ENCODE results near the gene CBX1.

DNA sequence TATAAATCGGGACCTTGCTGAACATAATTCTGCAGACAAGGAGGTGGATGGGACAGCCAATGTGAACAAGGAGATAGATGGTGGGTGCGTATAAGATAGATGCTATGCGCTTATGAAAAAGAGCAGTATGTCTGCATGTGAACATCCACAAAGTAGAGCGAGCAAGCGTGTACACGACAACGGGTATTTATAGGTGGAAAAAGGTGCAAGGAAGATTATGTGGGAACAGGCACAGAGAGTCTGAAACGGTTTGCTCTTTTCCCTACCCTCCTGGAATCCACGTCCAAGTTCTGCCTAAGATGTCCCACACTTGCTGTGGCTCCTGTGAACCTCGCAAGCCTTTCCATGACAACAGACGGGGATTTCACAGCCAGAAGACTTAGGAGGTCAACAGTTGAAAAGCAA is 49.3 kb upstream of the CBX1 start:
- no peak for TF ChIP-seq POLR2A (IDR thresholded peaks at IDR 0.05)
- TF ChIP-seq, protein P1, sequence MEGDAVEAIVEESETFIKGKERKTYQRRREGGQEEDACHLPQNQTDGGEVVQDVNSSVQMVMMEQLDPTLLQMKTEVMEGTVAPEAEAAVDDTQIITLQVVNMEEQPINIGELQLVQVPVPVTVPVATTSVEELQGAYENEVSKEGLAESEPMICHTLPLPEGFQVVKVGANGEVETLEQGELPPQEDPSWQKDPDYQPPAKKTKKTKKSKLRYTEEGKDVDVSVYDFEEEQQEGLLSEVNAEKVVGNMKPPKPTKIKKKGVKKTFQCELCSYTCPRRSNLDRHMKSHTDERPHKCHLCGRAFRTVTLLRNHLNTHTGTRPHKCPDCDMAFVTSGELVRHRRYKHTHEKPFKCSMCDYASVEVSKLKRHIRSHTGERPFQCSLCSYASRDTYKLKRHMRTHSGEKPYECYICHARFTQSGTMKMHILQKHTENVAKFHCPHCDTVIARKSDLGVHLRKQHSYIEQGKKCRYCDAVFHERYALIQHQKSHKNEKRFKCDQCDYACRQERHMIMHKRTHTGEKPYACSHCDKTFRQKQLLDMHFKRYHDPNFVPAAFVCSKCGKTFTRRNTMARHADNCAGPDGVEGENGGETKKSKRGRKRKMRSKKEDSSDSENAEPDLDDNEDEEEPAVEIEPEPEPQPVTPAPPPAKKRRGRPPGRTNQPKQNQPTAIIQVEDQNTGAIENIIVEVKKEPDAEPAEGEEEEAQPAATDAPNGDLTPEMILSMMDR (IDR thresholded peaks at IDR 0.05): no peak

All from testis (tissue), 2 donors.